A549 treated with GW870086 at 1 μM for 4 hours (cell line): ENCODE measurements around the gene PET100. TPM values are rescaled to one million over a fixed set of nuclear protein-coding genes. Genes with fewer than 3 reads are reported as not detected.

Experiments
- total RNA-seq: library from RNA; stranded (reverse); fragments of 200-300 nt; extraction: Qiagen RNA extraction; gene quantifications from 5 replicates; pipeline ENCODE4 v1.2.3, GENCODE V29; 2022; ENCODE audit warnings: low read depth

PET100 gene
- 50.7 to 71.4 TPM (median 57.1 TPM) in 5 replicates for total RNA-seq

GRCh38 chr19:7629347-7630054 lies at the start of gene PET100, which contains the start of gene XAB2:
TSS of gene PET100 (plus strand) at chr19:7629793. CDS start at chr19:7629834, 41 bp downstream.
TSS of gene XAB2 (minus strand) at chr19:7629545. CDS start at chr19:7629527, 18 bp downstream.

GRCh38 chr19:7595466-7596133 lies 34.0 kb upstream of the PET100 start, which contains the start of gene CAMSAP3:
TSS of gene CAMSAP3 (plus strand) at chr19:7595863. CDS start at chr19:7596003, 140 bp downstream.

DNA sequence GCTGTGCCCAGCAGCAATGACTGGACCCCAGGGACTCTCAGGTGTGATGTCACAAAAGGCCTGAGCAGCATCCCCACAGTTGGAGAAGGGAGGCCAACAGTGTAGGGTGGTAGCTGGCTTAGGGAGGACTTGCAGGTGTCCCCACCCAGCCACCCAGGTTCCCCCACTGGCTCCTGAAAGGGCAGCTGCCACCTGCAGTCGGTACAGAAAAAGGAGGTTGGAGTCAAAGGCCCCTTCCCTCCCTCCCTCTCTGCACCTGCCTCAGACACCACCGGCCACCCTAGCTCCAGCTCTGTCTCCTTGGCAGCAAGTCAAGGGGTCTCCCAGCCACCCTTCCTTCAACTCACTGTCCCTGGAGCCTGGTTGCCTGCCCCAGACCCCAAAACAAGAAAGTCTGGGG lies 4.1 kb downstream of the PET100 start, which contains the start of gene PCP2:
PCP2 (minus strand) TSS at position 22 of the 400 bp plus-strand sequence. CDS start 262 bp downstream, outside the sequence.

GRCh38 chr19:7636691-7637373 lies 7.2 kb downstream of the PET100 start, which contains the start of gene STXBP2:
TSS of gene STXBP2 (plus strand) at chr19:7637110. CDS start at chr19:7637150, 40 bp downstream.

GRCh38 chr19:7668842-7669241 lies 39.2 kb downstream of the PET100 start, which contains the start of gene RETN:
TSS of gene RETN (plus strand) at chr19:7669049. CDS start at chr19:7669327, 278 bp downstream.

GRCh38 chr19:7676854-7677253 lies 47.3 kb downstream of the PET100 start, which contains the start of gene MCEMP1:
TSS of gene MCEMP1 (plus strand) at chr19:7677090. CDS start at chr19:7677121, 31 bp downstream.

GRCh38 chr19:7680606-7681339 lies 51.2 kb downstream of the PET100 start, which contains the start of gene TRAPPC5:
TSS of gene TRAPPC5 (plus strand) at chr19:7680833. CDS start at chr19:7682254, 1,421 bp downstream.

Other genes with a start within 250 kb of the PET100 start
- 1.6 to 2.4 TPM (median 2.1 TPM) in 5 replicates for gene PEX11G, start 140.8 kb upstream of the PET100 start, total RNA-seq
- gene ZNF358, start 113.7 kb upstream of the PET100 start, total RNA-seq, result 15.8 to 19.1 TPM (median 17.3 TPM) in 5 replicates
- gene MCOLN1, start 107.2 kb upstream of the PET100 start, total RNA-seq, result 7.1 to 13.4 TPM (median 12.1 TPM) in 5 replicates
- gene PNPLA6, start 94.1 kb upstream of the PET100 start, total RNA-seq, result 29.3 to 37.6 TPM (median 34.5 TPM) in 5 replicates
- gene CAMSAP3, start 33.9 kb upstream of the PET100 start, total RNA-seq, result 4.0 to 5.8 TPM (median 5.0 TPM) in 5 replicates
- gene XAB2, start 248 bp upstream of the PET100 start, total RNA-seq, result 21.3 to 25.7 TPM (median 24.5 TPM) in 5 replicates
- gene PCP2, start 3.9 kb downstream of the PET100 start, total RNA-seq, result not detected in 5 replicates
- 32.9 to 41.8 TPM (median 40.6 TPM) in 5 replicates for gene STXBP2, start 7.3 kb downstream of the PET100 start, total RNA-seq
- gene RETN, start 39.3 kb downstream of the PET100 start, total RNA-seq, result not detected in 5 replicates
- not detected in 5 replicates for gene MCEMP1, start 47.3 kb downstream of the PET100 start, total RNA-seq
- gene TRAPPC5, start 51.0 kb downstream of the PET100 start, total RNA-seq, result 52.4 to 111 TPM (median 106 TPM) in 5 replicates
- not detected in 5 replicates for gene FCER2, start 72.3 kb downstream of the PET100 start, total RNA-seq
- not detected in 5 replicates for gene CLEC4G, start 102.3 kb downstream of the PET100 start, total RNA-seq
- gene CD209, start 117.7 kb downstream of the PET100 start, total RNA-seq, result not detected in 5 replicates
- not detected in 5 replicates for gene CLEC4M, start 133.4 kb downstream of the PET100 start, total RNA-seq
- 1.3 to 1.7 TPM (median 1.5 TPM) in 5 replicates for gene EVI5L, start 200.4 kb downstream of the PET100 start, total RNA-seq
- gene PRR36, start 244.6 kb downstream of the PET100 start, total RNA-seq, result 0.22 to 0.49 TPM (median 0.41 TPM) in 5 replicates